Lower leg skin (tissue), 3 donors: ENCODE results near the gene LSR.

Experiments used
- POLR2A ChIP-seq, 2 donors: fragments of 450-650 bp; IDR thresholded peaks; one replicate each; pipeline ENCODE4 v1.6.1; 2016 to 2017; ENCODE audit warnings: antibody characterized with exemption in 2 of 2, mild to moderate bottlenecking in 1 of 2, moderate library complexity in 1 of 2
- TF ChIP-seq, protein P1 (sequence below), 3 donors: fragments of 450-650 bp; IDR thresholded peaks; one replicate each; pipeline ENCODE4 v1.5.1; 2016; ENCODE audit warnings: antibody characterized with exemption in 3 of 3, mild to moderate bottlenecking in 3 of 3, moderate library complexity in 2 of 3

- TF ChIP-seq, protein P1, sequence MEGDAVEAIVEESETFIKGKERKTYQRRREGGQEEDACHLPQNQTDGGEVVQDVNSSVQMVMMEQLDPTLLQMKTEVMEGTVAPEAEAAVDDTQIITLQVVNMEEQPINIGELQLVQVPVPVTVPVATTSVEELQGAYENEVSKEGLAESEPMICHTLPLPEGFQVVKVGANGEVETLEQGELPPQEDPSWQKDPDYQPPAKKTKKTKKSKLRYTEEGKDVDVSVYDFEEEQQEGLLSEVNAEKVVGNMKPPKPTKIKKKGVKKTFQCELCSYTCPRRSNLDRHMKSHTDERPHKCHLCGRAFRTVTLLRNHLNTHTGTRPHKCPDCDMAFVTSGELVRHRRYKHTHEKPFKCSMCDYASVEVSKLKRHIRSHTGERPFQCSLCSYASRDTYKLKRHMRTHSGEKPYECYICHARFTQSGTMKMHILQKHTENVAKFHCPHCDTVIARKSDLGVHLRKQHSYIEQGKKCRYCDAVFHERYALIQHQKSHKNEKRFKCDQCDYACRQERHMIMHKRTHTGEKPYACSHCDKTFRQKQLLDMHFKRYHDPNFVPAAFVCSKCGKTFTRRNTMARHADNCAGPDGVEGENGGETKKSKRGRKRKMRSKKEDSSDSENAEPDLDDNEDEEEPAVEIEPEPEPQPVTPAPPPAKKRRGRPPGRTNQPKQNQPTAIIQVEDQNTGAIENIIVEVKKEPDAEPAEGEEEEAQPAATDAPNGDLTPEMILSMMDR (IDR thresholded peaks at IDR 0.05): no peak
- TF ChIP-seq POLR2A (IDR thresholded peaks at IDR 0.05): no peak
Observed at GRCh38 chr19:35266520-35267352, 17.9 kb downstream of the LSR start.
